Measurements from ENCODE around the gene GLP2R.

- TF ChIP-seq CTCF (IDR thresholded peaks at IDR 0.05) (no peak), POLR2A (IDR thresholded peaks at IDR 0.05) (no peak)
Observed at GRCh38 chr17:9792181-9792840, 33.4 kb upstream of the GLP2R start.
